ENCODE data around the gene TMEM250.
A peak's percentile ranks its signal among the peaks of the same experiment; 100 is the strongest.

Gene TMEM250

GRCh38 chr9:136147038-136147889, 28.6 kb upstream of the TMEM250 start:
- peak; percentile 69 for DNase-seq

DNA sequence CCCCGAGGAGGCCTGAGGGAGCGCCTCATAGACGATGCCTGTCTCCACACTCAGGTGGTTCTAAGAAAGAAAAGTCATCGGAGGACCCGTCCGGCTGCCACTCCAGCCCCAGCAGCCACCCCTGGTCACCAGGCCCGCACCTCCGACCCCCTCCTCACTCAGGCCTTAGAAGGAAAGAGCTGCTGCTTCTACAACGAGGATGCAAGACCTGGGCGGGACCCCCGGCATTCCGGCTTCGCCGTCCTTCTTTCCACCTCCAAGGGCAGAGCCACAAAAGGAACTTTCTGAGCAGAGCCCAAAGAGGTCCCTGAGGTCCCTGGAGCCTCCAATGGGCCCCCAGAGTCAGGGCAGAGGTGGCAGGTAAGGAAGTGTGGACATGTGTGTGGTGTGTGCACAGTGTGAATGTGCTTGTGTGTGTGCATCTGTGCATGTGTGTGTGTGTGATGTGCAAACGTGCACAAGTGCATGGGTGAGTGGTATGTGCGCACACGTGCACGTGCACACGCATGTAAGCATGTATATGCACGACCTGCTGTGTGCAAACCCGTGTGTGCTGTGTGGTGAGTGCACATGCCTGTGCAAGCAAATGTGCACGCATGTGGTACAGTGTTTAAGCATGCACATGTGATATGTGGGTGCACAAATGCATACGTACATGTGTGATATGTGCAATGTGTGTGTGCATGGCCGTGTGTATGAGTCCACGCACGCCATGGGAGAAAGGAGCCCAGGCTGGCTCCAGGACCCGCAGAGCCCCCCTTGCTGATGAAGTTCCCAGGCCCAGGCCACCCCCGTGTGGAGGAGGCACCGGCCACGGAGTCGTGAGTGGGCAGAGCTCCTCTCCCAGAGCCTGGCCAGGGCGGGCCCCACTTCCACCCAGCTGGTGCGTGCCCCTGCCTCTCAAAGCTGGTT, 27.7 kb upstream of the TMEM250 start:
- no peak for DNase-seq

GRCh38 chr9:136145580-136145979, 26.9 kb upstream of the TMEM250 start:
- DNase-seq = no peak

- DNase-seq = no peak
These were observed 25.8 kb upstream of the TMEM250 start for GRCh38 chr9:136144450-136144849.

DNA sequence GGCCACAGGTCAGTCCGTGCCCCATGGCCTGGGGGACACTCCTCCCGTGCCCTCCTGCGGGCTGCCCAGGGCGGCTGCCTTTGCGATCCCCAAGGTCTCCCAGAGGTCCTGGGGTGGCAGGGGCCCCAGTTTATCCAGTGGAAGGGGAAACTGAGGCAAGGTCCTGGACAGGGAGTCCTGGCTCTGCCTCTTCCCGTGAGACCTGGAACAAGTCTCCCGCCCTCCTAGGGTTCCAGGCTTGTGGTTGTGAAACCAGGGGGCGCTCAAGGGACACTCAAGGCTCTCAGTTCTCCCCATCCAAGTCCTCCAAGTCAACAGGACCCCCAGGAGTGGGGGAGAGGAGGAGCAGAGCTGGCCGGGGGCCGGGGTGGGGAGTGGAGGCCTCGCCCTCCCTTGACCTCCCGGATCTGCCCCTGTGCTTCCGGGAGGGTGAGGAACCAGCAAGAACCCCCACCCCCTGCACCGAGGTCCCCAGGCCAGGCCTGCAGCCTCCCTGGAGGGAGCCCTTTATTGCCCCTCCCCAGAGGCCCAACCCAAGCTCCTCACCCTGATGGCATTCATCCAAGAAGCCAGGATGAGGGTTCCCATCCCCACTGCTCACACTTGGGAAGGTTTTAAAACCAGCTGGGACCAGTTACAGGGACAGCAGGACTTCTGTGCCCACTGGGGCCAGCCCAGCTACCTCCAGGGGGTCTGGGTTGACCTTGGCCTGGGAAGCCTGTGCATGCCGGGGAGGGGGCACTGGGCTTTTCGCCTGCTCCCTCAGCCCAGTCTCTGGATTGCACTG, 24.7 kb upstream of the TMEM250 start:
- peak; percentile 30 for DNase-seq

- no peak for DNase-seq
These were observed 24.2 kb upstream of the TMEM250 start for GRCh38 chr9:136142859-136143214.

DNA sequence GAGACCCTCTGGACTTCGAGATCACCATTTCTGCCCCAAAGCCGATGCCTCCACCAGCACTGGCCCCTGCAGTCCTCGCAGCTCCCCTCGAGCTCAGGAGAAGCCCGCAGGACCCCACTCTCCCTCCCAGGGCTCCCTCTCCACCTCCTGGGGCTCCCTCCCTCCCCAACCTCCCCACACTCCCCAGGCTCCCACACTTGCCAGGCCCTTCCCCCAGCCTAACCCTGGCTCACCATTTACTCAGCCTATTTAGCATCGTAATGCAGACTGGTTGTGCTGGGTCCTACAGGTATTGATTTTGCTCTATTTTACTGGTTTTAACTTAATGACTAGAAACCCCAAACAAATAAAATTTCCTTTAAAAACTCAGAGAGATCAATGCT, 23.7 kb upstream of the TMEM250 start:
- no peak for DNase-seq

GRCh38 chr9:136141682-136142413, 23.2 kb upstream of the TMEM250 start:
- DNase-seq = no peak

GRCh38 chr9:136140966-136141365, 22.3 kb upstream of the TMEM250 start:
- peak; percentile 79 for DNase-seq

GRCh38 chr9:136140046-136140445, 21.4 kb upstream of the TMEM250 start:
- DNase-seq = no peak

DNA sequence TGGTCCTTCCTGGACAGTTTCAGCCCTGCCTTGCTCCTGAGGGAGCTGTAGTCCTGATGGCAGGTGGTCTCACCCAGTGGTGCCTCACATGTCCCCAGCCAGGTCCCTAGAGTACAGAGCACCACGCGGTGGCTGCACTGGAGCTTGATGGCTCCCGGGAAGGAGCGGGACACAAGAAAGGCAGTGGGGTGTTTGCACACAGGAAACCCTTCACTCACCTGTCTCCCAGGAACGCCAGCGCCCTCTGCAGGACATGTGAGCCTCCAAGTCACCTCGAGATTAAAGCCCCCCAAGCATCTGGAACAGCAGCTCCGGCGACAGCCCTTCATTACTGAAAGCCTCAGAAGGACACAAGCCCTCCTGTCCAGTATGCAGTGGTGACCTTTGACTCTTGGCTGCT, 19.9 kb upstream of the TMEM250 start:
- DNase-seq = peak; percentile 48

DNA sequence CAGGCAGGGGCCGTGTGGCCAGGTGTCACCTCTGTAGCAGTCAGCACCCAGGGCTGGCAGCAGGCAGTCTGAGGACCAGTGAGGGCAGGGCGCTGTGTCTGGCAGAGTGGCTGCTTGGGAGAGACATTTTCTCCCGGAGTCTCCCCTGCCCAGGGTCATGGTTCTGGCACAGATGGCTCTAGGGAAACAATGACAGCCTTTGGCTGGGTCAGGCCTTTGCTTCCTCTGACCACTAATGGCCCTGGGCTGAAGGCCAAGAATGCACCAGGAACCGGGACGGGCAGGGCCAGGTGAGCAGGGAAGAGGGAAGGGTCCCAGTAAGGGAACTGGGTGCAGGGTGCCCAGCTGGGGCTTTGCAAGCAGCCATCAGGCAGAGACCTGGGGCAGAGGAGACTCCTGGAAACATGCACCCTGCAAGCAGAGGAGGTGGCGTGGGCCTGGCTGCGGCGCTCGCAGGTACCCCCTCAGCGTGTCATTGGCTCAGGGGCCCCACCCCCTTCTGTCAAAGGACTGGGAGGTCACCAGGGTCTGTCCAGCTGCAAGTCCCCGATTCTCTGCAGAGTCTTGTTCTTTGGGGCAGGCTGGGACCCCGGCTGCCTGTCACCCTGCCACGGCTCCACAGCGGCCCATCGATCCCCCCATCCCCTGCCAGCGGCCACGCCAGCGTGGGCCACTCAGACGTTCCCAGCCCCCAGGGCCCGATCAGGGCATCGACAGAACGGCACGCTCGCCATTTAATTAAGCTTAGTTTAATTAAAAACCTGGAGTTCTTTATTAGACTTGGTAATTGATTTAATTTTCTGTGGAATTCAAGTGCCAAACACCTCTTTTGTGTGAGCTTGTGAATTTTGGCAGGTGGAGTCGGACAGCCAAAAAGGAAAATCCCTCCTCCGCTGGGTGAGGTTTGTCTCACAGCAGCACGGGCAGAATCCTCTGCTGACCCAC, 18.9 kb upstream of the TMEM250 start:
- DNase-seq = no peak

GRCh38 chr9:136136127-136136925, 17.7 kb upstream of the TMEM250 start:
- no peak for DNase-seq

DNA sequence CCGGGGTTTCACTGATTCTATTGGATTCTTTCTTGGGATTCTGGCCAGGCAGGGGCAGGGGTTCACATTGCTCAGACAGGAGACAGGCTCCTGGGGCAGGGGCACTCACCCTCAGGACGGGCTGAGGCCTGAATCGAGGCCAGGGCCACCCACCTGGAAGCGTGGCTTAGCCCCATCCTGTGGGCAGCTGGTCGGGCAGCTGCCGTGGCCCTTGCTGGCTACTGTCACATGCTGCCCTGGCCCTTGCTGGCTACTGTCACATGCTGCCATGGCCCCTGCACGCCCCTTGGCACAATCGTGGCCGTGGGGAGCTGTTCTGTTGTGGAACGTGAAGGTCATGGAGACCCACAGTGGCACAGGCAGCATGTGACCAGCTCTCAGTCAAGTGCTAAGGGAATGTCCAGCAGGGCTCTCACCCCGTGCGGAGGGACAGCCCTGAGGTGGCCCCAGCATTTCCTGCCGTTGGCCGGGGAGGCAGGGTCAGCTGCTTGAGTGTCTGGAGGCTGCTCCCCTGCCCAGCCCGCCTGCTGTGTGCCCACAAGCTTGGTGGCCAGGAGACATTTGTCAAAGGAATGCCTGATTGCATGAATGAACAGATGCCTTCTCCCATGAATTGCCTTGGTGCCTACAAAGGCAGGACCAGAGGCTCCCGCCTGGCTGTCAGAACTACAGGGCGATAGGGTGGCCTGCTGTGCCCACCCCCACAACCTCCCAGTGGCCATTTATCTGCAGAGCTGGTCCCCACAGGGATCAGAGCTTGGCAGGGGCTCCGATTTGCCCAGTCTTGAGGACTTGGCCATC, 16.9 kb upstream of the TMEM250 start:
- DNase-seq = no peak

DNA sequence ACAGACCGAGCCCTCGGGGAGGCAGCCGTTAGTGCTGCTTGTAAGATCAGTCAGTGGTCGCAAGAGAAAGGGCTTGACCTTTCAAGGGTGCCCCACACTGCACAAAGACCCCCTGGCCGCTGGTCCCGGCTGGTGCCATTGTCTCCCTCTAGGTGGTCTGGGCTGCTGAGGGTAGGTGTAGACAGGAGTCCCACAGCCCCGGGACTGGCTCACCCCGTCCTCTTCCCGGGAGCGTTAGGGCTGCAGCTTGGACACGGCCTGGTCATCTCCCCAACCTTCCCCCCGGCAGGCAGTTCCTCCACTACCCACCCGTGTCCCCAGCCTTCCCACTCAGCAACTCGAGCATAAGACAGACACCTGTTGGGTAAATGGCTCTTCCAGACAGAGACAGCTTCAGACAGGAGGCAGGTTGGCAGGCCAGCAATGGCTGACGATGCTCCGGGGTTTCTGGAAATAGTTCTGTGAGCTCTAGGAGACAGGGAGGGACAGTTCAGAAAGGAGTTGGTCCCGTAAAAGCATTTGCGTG, 15.3 kb upstream of the TMEM250 start:
- DNase-seq = no peak

DNA sequence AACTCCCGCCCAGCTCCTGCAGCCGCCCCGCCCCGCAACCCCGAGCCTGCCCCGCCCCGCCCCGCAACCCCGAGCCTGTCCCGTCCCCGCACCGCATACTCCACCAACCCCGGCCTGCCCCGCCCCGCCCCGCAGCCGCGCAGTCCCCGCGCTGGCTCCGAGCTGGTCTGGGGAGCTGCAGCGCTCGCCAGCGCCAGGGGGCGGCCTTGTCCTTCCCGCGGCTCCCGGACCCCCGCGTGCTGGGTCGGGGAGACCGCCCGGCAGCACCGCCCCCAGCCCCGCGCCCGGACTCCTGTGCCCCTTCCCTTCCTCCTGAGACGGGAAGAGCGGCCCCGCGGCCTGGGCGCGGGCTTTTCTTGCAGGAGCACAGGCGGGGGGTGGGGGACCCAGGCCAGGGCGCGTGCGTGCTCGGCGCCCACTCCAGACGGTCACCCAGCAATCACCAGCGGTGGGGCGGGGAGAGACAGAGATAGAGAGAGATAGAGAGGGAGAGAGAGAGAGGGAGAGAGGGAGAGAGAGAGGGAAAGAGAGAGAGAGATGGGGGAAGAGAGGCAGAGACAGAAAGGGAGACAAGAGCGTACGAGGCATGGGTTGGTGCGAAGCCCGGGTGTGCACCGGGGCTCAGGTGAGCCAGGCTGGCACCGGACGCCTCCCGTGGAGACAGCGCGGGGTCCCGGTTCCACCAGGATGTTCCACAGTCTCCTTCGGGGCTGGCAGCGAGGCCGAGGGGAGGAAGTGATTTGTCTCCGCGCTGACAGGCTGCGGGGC, 14.7 kb upstream of the TMEM250 start:
- DNase-seq = peak; percentile 71

GRCh38 chr9:136132512-136133050, 13.9 kb upstream of the TMEM250 start:
- no peak for DNase-seq

Measured in NCI-H2171 (cell line).